Fibroblast of skin of abdomen (primary cell): ENCODE results near the gene PRLH.
"Not testable (repeated sequence)": the region's sequence is repeated elsewhere in the genome, so short reads cannot be mapped to it uniquely, and the experiment has no call there.

Experiments used
- DNase-seq: peaks from one replicate; pipeline ENCODE4 v3.0.0-alpha.2; 2013

PRLH gene

GRCh38 chr2:237583385-237584295 is 17.3 kb downstream of the PRLH start:
- DNase-seq: no peak

DNA sequence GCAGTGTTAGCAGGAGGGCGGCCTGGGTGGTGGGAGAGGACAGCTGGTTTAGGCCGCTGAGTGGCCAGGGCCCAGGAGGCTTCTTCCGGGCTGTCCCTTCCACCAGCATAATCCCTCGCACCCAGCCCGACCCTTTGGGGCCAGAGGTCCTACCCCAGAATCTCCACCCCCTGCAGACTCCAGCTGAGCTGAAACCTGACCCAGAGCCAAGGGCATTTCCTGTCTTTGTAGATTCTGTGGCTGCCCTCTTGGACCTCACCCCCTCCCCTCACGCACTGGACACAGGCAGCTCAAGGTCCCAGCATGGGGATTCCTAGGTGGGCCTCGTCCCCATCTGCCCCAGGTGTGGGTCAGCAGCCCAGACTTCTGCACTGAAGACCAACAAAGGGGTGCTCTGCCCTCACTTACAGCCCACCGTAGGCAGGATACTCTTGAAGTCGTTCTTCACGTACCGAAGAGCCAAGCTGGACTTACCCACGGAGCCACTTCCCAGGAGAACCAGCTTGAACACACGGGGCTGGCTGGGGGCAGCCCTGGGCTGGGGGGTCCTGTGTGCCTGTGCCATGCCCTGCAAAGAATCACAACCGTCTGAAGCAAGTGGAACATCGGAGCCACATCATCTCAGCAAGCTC is 19.3 kb downstream of the PRLH start:
- DNase-seq: no peak

DNA sequence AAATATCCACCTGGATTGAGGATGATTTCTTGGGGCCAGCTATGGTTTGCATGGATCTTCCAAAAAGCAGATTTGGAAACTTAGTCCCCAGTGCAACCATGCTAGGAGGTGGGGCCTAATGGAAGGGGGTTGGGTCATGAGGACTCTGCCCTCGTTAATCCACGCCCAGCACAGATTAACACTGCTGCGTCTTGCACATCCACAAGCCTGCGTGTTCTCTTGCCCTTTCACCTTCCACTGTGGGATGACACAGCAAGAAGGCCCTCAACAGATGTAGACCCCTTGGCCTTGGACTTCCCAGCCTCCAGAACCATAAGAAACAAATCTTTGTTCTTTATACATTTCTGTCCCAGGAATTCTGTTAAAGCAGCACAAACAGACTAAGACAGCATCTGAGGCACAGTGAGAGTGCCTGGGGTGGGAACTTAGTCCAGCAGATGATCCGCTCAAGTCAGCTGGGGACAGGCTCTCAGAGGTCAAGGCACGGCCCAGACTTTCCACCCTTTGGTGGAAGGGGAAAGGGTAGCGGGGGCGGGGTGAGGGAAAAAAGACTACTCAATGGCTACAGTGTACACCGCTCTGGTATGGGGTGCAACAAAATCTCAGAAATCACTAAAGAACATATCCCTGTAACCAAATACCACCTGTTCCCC is 21.8 kb downstream of the PRLH start:
- no peak for DNase-seq

GRCh38 chr2:237590272-237591140 is 24.1 kb downstream of the PRLH start, which contains the start of gene RAB17:
Gene RAB17 (minus strand): TSS chr2:237590734. CDS start chr2:237586154, 4,580 bp downstream.
- DNase-seq: no peak

DNA sequence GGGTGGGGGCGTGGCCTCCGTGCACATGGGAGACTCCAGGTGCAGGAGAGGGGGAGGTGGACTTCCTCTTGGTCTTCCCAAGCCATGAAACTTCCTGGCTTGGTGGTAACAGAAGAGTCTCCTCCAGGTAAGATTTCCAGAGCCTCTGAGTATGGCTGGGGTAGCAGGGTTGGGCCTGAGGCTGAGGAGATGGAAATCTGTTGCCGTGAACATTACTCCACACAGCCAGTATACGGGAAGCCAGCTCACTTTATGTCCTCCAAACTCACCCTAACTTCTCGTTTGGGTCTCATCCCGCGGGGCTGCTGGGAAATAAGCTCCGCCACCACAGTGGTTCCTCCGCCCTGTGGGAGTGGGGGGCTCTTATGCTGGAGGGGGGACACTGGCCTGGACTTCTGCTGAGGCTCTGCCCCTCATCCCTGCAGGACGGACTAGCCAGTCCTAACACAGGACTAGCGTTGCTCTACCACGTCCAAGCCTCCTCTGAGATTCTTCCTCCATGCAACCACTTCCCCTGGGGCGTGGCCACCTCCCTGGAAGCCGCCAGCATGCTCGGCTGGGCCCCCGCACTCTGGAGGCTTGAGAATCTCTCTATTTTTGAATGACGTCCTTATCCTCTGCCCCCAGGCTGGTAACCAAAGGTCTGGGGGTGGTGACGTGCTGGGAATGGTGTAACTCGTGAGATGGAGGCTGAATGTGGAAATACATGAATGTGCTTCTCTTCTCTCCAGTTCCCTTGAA is 24.9 kb downstream of the PRLH start:
- no peak for DNase-seq

DNA sequence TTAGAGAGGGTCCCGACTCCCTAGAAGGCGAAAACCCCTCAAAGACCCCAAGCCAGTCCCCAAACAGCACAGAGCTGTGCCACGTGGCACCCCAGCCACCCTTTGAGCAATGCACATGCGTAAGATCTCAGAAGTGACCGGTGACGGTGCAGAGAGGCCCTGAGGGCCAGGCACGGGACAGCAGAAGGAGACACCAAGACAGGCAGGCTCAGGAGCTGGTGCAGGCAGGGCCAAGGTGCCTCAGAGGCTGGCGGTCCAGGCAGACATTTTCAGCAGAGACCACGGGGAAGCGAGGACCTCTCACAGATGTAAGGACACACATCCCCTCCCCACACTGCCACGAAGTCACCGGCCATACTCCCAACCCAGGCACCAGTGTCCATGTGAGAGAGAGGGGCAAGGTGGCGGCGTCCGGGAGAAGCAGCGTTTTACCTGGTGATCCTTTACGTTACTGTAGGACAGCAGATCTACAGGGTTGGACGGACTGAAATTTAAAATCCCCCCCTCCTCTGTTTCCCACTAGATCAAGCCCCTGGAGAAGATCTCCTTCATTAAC is 26.1 kb downstream of the PRLH start:
- DNase-seq: no peak

DNA sequence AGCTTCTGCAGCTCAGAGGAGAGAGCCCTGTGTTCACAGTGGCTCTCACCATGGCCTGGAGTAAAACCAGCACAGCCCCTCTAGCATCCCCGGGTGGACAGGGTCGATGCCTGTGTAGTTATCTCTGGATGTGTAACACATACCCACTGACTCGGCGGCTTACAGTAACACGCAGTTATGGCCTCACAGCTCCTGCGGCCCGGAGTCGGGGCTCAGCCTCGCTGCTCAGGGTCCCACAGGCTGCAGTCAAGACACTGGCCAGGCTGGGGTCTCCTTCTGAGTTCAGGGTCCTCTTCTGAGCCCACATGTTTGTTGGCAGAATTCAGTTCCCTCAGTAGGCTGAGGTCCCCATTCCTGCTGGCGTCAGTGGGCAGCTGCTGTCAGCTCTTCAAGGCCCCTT is 26.7 kb downstream of the PRLH start:
- DNase-seq: no peak

- DNase-seq: no peak
Observed at GRCh38 chr2:237593596-237594320, 27.4 kb downstream of the PRLH start.

GRCh38 chr2:237594514-237594871 is 28.1 kb downstream of the PRLH start:
- DNase-seq: no peak

GRCh38 chr2:237595829-237596519 is 29.6 kb downstream of the PRLH start:
- DNase-seq: not testable (repeated sequence)

DNA sequence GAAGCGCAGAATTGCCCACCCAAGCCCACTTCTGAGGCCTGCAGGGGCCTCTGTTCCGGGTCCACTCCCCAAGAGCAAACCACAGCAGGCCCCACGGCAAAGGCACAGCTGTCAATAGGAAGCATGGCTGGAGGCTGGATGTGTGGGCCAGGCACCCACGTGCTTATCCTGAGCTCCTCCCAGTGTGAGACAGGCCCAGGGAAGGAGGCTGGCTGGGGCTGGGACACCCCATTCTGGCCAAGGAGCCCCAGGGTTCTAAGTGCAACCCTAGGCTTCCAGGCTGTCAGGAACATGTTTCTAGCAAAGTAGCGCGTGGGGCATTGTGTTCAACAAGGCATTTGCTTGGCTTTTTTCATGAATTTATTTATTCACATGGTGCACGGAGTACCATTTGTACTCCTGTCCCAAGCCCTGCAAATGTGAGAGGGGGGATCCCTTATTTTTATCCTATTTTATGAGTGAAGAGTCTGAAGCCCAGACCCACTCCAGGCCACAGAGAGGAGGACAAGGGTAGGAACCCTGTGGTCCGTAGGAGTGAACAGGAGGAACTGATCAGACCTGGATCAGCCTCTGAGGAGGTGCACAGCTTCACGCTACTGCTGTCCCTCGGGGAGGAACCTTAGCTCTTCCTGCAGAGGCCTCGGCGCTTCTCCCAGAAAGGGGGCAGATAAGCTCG is 30.3 kb downstream of the PRLH start:
- DNase-seq: no peak

- no peak for DNase-seq
Observed at GRCh38 chr2:237597196-237598145, 31.1 kb downstream of the PRLH start.

GRCh38 chr2:237598468-237599208 is 32.3 kb downstream of the PRLH start:
- DNase-seq: no peak

GRCh38 chr2:237599465-237600110 is 33.2 kb downstream of the PRLH start:
- DNase-seq: no peak

DNA sequence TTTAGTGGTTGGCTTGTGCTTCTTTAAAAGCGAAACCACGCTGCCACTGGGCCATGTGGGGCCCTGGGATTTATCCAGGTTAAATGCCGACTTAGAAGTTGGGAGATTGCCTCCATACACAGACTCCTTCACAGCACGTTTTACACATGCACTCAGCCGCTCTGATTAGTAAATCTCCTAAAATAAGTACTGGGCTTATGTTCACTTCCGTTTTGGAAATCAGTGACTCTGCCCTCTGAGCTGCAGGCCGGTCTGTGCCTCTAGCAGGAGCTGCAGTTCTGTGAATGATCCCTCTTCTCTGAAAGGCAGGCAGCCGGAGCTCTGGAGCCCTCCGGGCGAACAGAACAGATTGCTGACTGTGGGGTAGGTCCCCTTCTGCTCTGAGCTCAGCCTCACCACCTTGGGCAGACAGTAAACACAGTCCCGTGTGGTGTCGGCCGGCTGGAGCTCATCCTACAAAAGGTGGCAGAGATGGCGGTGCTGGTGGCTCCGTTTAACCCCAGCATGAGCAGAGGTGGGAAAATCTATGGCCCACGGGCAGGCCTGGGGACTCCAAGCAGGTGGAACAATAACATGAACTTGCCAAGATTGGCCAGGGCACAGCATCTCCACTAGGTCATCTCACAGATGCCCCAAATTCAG is 34.0 kb downstream of the PRLH start:
- DNase-seq: peak; percentile 69

DNA sequence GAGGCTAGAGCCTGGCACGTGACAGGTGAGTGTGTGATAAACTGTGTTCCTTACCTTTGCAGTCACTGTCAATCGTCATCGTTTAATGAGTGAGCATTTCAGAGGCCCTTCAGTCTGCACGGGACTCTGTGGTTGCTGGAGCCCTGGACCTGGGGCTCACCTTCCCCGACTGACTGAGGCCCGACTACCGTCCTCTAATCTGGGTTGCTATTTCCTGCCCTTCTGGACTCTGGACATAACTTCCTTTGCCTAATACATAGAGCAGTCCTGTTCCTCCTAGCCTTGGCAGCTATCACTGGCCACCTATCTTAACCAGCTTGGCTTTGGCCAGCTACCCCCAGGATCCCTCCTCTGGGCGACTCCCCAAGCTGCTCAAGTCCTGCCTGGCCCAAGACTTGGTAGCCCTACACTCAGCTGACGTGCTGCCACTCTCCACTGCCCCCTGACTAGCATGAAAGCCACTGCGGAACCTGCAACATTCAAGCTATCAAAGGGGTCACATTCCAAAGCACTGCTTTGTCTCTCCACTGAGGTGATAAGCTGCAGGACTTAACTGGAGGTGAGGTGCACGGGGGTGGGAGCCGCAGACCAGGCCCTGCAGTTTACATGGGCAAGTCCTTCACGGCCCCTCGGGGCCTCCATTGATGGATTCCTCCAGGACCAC is 35.2 kb downstream of the PRLH start:
- no peak for DNase-seq
